ENCODE data around the gene APBB2.

DNA sequence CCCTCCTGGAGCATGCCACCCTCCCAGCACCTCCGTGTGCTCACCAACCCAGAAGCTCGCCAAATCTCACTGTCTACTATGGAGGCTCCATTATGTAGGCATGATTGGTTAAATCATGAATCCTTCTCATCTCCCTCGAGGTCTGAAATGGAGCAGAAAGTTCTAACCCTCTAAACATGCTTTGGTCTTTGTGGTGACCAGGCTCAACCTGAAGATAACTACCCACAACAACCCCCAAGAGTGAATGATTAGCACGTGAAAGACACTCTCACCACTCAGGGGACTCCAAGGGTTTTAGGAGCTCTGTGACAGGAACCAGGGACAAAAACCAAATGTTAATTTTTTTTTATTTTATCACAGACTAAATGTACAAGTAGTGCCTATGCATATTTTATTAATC, 47.2 kb downstream of the APBB2 start:
- TF ChIP-seq EZH2 (IDR thresholded peaks at IDR 0.05; ENCODE audit: insufficient read depth, poor library complexity, severe bottlenecking) (no peak), EZH2phosphoT487 (IDR thresholded peaks at IDR 0.05; ENCODE audit: insufficient read depth, low read depth) (no peak)
